Lower lobe of right lung (tissue), 2 donors: Measurements from ENCODE around the gene GAP43. TPM values are rescaled to one million over a fixed set of nuclear protein-coding genes. Genes with fewer than 3 reads are reported as not detected.

Experiments used
- ATAC-seq, 2 donors: fragments of 200-7000 bp; cut with Tn5 transposase; one replicate each; pipeline ENCODE4 v1.9.1; 2020 to 2022; ENCODE audit warnings: mild to moderate bottlenecking in 2 of 2, moderate library complexity in 2 of 2
- DNase-seq: peaks from one replicate; pipeline ENCODE4 v3.0.0-alpha.2; 2020
- H3K27ac ChIP-seq: fragments of 200-600 bp; one replicate; pipeline ENCODE4 v1.8.0; 2022
- H3K27me3 ChIP-seq: fragments of 200-600 bp; one replicate; pipeline ENCODE4 v1.8.0; 2022; ENCODE audit warnings: low read depth
- H3K36me3 ChIP-seq: fragments of 200-600 bp; one replicate; pipeline ENCODE4 v1.8.0; 2022; ENCODE audit warnings: mild to moderate bottlenecking
- H3K4me1 ChIP-seq: fragments of 200-600 bp; one replicate; pipeline ENCODE4 v1.8.0; 2022
- H3K4me3 ChIP-seq: fragments of 200-600 bp; one replicate; pipeline ENCODE4 v1.8.0; 2022; ENCODE audit warnings: mild to moderate bottlenecking
- H3K9me3 ChIP-seq: fragments of 200-600 bp; one replicate; pipeline ENCODE4 v1.8.0; 2022
- CTCF ChIP-seq: fragments of 200-600 bp; IDR thresholded peaks from one replicate; pipeline ENCODE4 v1.8.0; 2022; ENCODE audit warnings: antibody characterized with exemption, mild to moderate bottlenecking
- intact Hi-C: fragments of 100-400 bp; cut with DNase I; formaldehyde crosslinking; loops from one replicate; pipeline ENCODE4 v1.11.0; 2022
- total RNA-seq: library from RNA; stranded (reverse); fragmentation: NEBNext Ultra II Directional; extraction: Animal tissue kit (Norgen Biotek cat#: 25700); gene quantifications from one replicate; pipeline ENCODE4 v1.2.1, GENCODE V29; 2021
- donor health status: DM: no; HTN: yes; CAD: no; lungs with severe emphysema.

Gene GAP43
- total RNA-seq, 1 donor from 2014 or later: not detected

- H3K36me3 ChIP-seq: no peaks in the 10 kb centered on the region
- H3K27me3 ChIP-seq: no peaks in the 10 kb centered on the region
- no peak overlapping the region for H3K27ac ChIP-seq
- no peaks in the 10 kb centered on the region for H3K4me1 ChIP-seq
- TF ChIP-seq CTCF: no peak
- intact Hi-C loops: no loop called here
- H3K4me3 ChIP-seq: no peak overlapping the region
- no peaks in the 10 kb centered on the region for H3K9me3 ChIP-seq
- ATAC-seq (no peak), DNase-seq (no peak)
These were observed 41.8 kb upstream of the GAP43 start for GRCh38 chr3:115581362-115582135.

GRCh38 chr3:115588201-115589115, 34.9 kb upstream of the GAP43 start:
- Histone ChIP-seq H3K4me1 (no peaks in the 10 kb centered on the region), H3K27me3 (no peaks in the 10 kb centered on the region), H3K9me3 (no peaks in the 10 kb centered on the region), H3K36me3 (no peaks in the 10 kb centered on the region), H3K4me3 (no peak overlapping the region), H3K27ac (no peak overlapping the region)
- DNase-seq (no peak), ATAC-seq (no peak)
- TF ChIP-seq CTCF: no peak
- intact Hi-C loops: no loop called here

- no peak for TF ChIP-seq CTCF
- Histone ChIP-seq H3K9me3 (no peaks in the 10 kb centered on the region), H3K36me3 (no peaks in the 10 kb centered on the region), H3K4me3 (no peak overlapping the region), H3K27ac (no peak overlapping the region), H3K27me3 (no peaks in the 10 kb centered on the region), H3K4me1 (no peaks in the 10 kb centered on the region)
- ATAC-seq (no peak), DNase-seq (no peak)
- intact Hi-C loops: no loop called here
These were observed 32.4 kb upstream of the GAP43 start for GRCh38 chr3:115590873-115591272.

GRCh38 chr3:115595611-115596275, 27.6 kb upstream of the GAP43 start:
- H3K27me3 ChIP-seq: no peaks in the 10 kb centered on the region
- no peak for ATAC-seq
- H3K9me3 ChIP-seq: no peaks in the 10 kb centered on the region
- H3K27ac ChIP-seq: no peak overlapping the region
- DNase-seq: no peak
- TF ChIP-seq CTCF: no peak
- H3K4me1 ChIP-seq: no peaks in the 10 kb centered on the region
- intact Hi-C loops: no loop called here
- no peak overlapping the region for H3K4me3 ChIP-seq
- no peaks in the 10 kb centered on the region for H3K36me3 ChIP-seq

- H3K27ac ChIP-seq: no peak overlapping the region
- no peak for DNase-seq
- H3K36me3 ChIP-seq: no peaks in the 10 kb centered on the region
- TF ChIP-seq CTCF: no peak
- ATAC-seq: no peak
- intact Hi-C loops: no loop called here
- H3K27me3 ChIP-seq: no peaks in the 10 kb centered on the region
- H3K9me3 ChIP-seq: no peaks in the 10 kb centered on the region
- H3K4me3 ChIP-seq: no peak overlapping the region
- no peaks in the 10 kb centered on the region for H3K4me1 ChIP-seq
These were observed 25.1 kb upstream of the GAP43 start for GRCh38 chr3:115598216-115598615.
